Mesenchymal stem cell (in vitro differentiated cells and primary cell): ENCODE measurements around the gene CPZ.

Experiments
- DNase-seq: peaks from one replicate; pipeline ENCODE4 v3.0.0-alpha.2; 2013
- H2AFZ ChIP-seq: one replicate; pipeline ENCODE4 v1.6.1; 2013; ENCODE audit warnings: low read depth, mild to moderate bottlenecking, control low read depth, inconsistent platforms, low read length, moderate library complexity
- H2AK5ac ChIP-seq: 2 replicates; pipeline ENCODE4 v1.6.1; 2013; ENCODE audit warnings: low read length, moderate library complexity, mild to moderate bottlenecking, inconsistent platforms; ENCODE audit not compliant: severe bottlenecking
- H2BK120ac ChIP-seq: one replicate; pipeline ENCODE4 v1.6.1; 2013; ENCODE audit warnings: low read depth, mild to moderate bottlenecking, inconsistent platforms, low read length, moderate library complexity
- H2BK12ac ChIP-seq, 2 experiments: one replicate each; pipeline ENCODE4 v1.6.1; 2013; ENCODE audit warnings: inconsistent platforms in 2 of 2, low read length in 2 of 2, mild to moderate bottlenecking in 2 of 2, moderate library complexity in 2 of 2, control low read depth in 1 of 2
- H2BK15ac ChIP-seq: one replicate; pipeline ENCODE4 v1.6.1; 2013; ENCODE audit warnings: mild to moderate bottlenecking, low read depth, inconsistent platforms; ENCODE audit not compliant: poor library complexity, severe bottlenecking
- H2BK5ac ChIP-seq: 2 replicates; pipeline ENCODE4 v1.6.1; 2013; ENCODE audit warnings: low read depth, mild to moderate bottlenecking, low read length, control low read depth, inconsistent platforms; ENCODE audit not compliant: poor library complexity, severe bottlenecking
- H3K14ac ChIP-seq, 2 experiments: one replicate each; pipeline ENCODE4 v1.6.1; 2013; ENCODE audit warnings: inconsistent platforms in 2 of 2, low read length in 2 of 2, control low read depth in 1 of 2, mild to moderate bottlenecking in 1 of 2, moderate library complexity in 1 of 2
- H3K18ac ChIP-seq, 2 experiments: one replicate each; pipeline ENCODE4 v1.6.1; 2013; ENCODE audit warnings: inconsistent platforms in 2 of 2, low read length in 2 of 2, control low read depth in 1 of 2, low read depth in 1 of 2, mild to moderate bottlenecking in 1 of 2
- H3K23ac ChIP-seq, 2 experiments: one replicate each; pipeline ENCODE4 v1.6.1; 2013; ENCODE audit warnings: inconsistent platforms in 2 of 2, low read length in 2 of 2, mild to moderate bottlenecking in 2 of 2, moderate library complexity in 2 of 2, control low read depth in 1 of 2
- H3K27ac ChIP-seq: 2 replicates; pipeline ENCODE4 v1.5.1; 2013; ENCODE audit warnings: mild to moderate bottlenecking, moderate library complexity, low read length, control low read depth, inconsistent platforms; ENCODE audit not compliant: poor library complexity, severe bottlenecking
- H3K27me3 ChIP-seq, 2 experiments: 2 replicates each; pipeline versions ENCODE4 v1.6.1 to v1.7.0; 2013; ENCODE audit warnings: low read length in 2 of 2, mild to moderate bottlenecking in 2 of 2, moderate library complexity in 2 of 2, control low read depth in 1 of 2, inconsistent platforms in 1 of 2; ENCODE audit not compliant: control insufficient read depth in 1 of 2, insufficient read depth in 1 of 2
- H3K36me3 ChIP-seq, 2 experiments: 2 replicates each; pipeline versions ENCODE4 v1.6.1 to v1.7.0; 2013; ENCODE audit warnings: low read length in 2 of 2, control low read depth in 1 of 2, inconsistent platforms in 1 of 2, low read depth in 1 of 2, mild to moderate bottlenecking in 1 of 2; ENCODE audit not compliant: insufficient read depth in 2 of 2, control insufficient read depth in 1 of 2
- H3K4ac ChIP-seq, 2 experiments: one replicate each; pipeline ENCODE4 v1.6.1; 2013; ENCODE audit warnings: inconsistent platforms in 2 of 2, low read length in 2 of 2, mild to moderate bottlenecking in 2 of 2, moderate library complexity in 2 of 2, control low read depth in 1 of 2, low read depth in 1 of 2
- H3K4me1 ChIP-seq: 2 replicates; pipeline ENCODE4 v1.6.1; 2013; ENCODE audit warnings: low read depth, low read length, control low read depth; ENCODE audit not compliant: control insufficient read depth, insufficient read depth
- H3K4me2 ChIP-seq: 2 replicates; pipeline ENCODE4 v1.6.1; 2013; ENCODE audit warnings: low read length, mild to moderate bottlenecking, inconsistent platforms; ENCODE audit not compliant: poor library complexity, severe bottlenecking
- H3K4me3 ChIP-seq, 2 experiments: 2 replicates each; pipeline versions ENCODE4 v1.5.1 to v1.7.0; 2013; ENCODE audit warnings: low read length in 2 of 2, mild to moderate bottlenecking in 2 of 2, control low read depth in 1 of 2, low read depth in 1 of 2; ENCODE audit not compliant: insufficient read depth in 1 of 2
- H3K79me1 ChIP-seq: replicated peaks from 2 replicates; pipeline ENCODE4 v1.6.1; 2013; ENCODE audit warnings: mild to moderate bottlenecking, control low read depth, low read length, inconsistent platforms; ENCODE audit not compliant: poor library complexity, severe bottlenecking
- H3K9ac ChIP-seq: 2 replicates; pipeline ENCODE4 v1.7.0; 2013; ENCODE audit warnings: mild to moderate bottlenecking, low read length, moderate library complexity
- H3K9me3 ChIP-seq: 2 replicates; pipeline ENCODE4 v1.7.0; 2013; ENCODE audit warnings: mild to moderate bottlenecking, low read length; ENCODE audit not compliant: control insufficient read depth
- H4K8ac ChIP-seq: one replicate; pipeline ENCODE4 v1.6.1; 2013; ENCODE audit warnings: inconsistent platforms, mild to moderate bottlenecking, low read length, moderate library complexity
- H4K91ac ChIP-seq: one replicate; pipeline ENCODE4 v1.6.1; 2013; ENCODE audit warnings: mild to moderate bottlenecking, low read length, inconsistent platforms
- WGBS: methylation state at CpG from one replicate; pipeline ENCODE4 v1.1.7; 2013; ENCODE audit warnings: mixed read lengths; 5-methylcytosine and 5-hydroxymethylcytosine counted together

Gene CPZ

DNA sequence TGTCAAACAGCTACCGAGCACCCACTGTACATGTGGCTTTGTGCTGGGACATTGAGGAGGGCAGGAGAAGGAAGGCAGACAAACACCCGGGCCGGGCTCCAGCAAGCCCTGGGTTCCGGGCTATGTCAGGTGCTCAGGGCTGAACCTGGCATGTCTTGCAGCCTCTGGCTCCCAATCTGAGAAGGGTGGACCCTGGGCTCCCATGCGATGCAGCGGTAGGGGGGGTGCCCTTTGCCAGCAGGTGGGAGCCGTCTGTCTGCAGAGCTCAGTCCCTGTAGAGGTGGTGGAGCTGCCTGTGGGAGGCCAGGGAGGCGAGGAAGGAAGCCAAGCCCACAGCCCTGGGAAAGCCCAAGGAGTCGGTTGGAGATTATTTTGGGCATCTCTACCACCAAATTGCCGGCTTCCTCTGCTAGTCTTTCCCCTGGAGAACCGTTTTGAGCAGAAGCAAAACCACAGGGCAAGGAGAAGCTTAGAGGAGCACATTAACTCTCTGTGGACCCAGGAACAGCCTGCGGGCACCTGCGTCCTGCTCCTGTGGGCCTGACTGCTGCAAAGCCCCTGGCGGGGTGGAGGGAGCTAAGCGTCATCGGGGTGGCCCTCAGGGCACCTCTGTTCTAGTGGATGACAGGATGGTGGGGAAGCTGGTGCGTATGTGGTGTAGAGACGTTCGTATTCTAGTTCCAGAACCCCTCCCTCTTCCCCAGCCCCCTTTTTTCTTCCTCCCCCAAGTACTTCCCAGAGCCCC lies 10.3 kb downstream of the CPZ start:
- no peak overlapping the region for H2AFZ ChIP-seq
- no peak overlapping the region for H3K9ac ChIP-seq
- H3K23ac ChIP-seq = no peak overlapping the region
- H3K18ac ChIP-seq = no peak overlapping the region
- H2BK12ac ChIP-seq = no peak overlapping the region
- no peak overlapping the region for H3K4ac ChIP-seq
- no peak overlapping the region for H3K14ac ChIP-seq
- H2BK5ac ChIP-seq = no peak overlapping the region
- H3K79me1 ChIP-seq = no peaks in the 10 kb centered on the region
- H3K4me2 ChIP-seq = no peak overlapping the region
- DNase-seq = no peak
- H4K91ac ChIP-seq = no peak overlapping the region
- H2AK5ac ChIP-seq = no peak overlapping the region
- H3K36me3 ChIP-seq = peaks cover 12 to 19% of the 10 kb centered on the region in 2 experiments
- WGBS = 81% methylated on average over 16 of the region's 19 CpGs
- no peaks in the 10 kb centered on the region for H3K9me3 ChIP-seq
- no peak overlapping the region for H3K27ac ChIP-seq
- H4K8ac ChIP-seq = no peak overlapping the region
- no peak overlapping the region for H3K4me3 ChIP-seq
- H3K4me1 ChIP-seq = peaks cover 21% of the 10 kb centered on the region
- peaks cover 0 to 20% of the 10 kb centered on the region in 2 experiments for H3K27me3 ChIP-seq
- no peak overlapping the region for H2BK120ac ChIP-seq
- no peak overlapping the region for H2BK15ac ChIP-seq

DNA sequence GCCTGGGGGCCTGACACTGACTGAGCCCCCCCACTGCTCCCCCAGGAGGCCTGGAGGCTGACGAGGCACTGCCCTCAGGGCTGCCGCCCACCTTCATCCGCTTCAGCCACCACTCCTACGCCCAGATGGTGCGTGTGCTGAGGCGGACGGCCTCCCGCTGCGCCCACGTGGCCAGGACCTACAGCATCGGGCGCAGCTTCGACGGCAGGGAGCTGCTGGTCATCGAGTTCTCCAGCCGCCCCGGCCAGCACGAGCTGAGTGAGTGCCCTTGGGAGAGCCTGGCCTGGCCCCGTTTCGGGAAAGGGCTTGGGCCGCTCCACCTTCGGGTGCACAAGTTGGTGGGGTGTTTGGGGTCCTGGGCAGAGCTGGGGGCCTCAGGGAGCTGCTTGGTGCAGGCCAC lies 11.4 kb downstream of the CPZ start:
- DNase-seq = no peak
- Histone ChIP-seq H4K8ac (no peak overlapping the region), H2AK5ac (no peak overlapping the region), H3K18ac (no peak overlapping the region), H3K9me3 (no peaks in the 10 kb centered on the region), H2AFZ (no peak overlapping the region), H3K4me1 (peaks cover 17% of the 10 kb centered on the region), H4K91ac (no peak overlapping the region), H3K36me3 (peaks cover 12 to 19% of the 10 kb centered on the region in 2 experiments), H3K4ac (no peak overlapping the region), H2BK12ac (no peak overlapping the region), H2BK5ac (no peak overlapping the region), H3K27me3 (peaks cover 0 to 20% of the 10 kb centered on the region in 2 experiments), H3K79me1 (no peaks in the 10 kb centered on the region), H2BK120ac (no peak overlapping the region), H3K23ac (no peak overlapping the region), H2BK15ac (no peak overlapping the region), H3K9ac (no peak overlapping the region), H3K14ac (no peak overlapping the region), H3K4me3 (no peak overlapping the region), H3K27ac (no peak overlapping the region), H3K4me2 (no peak overlapping the region)
- 94% methylated on average over 18 of the region's 22 CpGs for WGBS

DNA sequence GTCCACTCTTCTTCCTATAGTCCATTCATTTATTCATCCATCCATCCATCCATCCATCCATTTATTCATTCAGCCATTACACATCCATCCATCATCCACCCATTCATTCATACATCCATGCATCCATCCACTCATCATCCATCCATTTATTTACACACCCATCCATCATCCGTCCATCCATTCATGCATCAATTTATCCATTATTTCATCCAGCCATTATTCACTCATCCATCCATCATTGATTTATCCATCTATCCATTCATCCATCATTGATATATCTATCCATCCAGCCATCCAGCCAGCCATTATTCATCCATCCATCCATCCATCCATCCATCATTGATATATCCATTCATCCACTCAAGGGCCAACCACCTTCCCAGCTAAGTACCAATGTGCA lies 12.7 kb downstream of the CPZ start:
- no peak overlapping the region for H3K4me2 ChIP-seq
- H3K79me1 ChIP-seq = no peaks in the 10 kb centered on the region
- no peak overlapping the region for H2BK12ac ChIP-seq
- no peak for DNase-seq
- no peak overlapping the region for H2BK15ac ChIP-seq
- no peak overlapping the region for H3K9ac ChIP-seq
- H3K4ac ChIP-seq = no peak overlapping the region
- H2BK120ac ChIP-seq = no peak overlapping the region
- H3K23ac ChIP-seq = no peak overlapping the region
- no peak overlapping the region for H3K18ac ChIP-seq
- H3K27ac ChIP-seq = no peak overlapping the region
- H3K36me3 ChIP-seq = peaks cover 10 to 17% of the 10 kb centered on the region in 2 experiments
- H3K14ac ChIP-seq = no peak overlapping the region
- no peak overlapping the region for H2BK5ac ChIP-seq
- no peak overlapping the region for H3K4me3 ChIP-seq
- H2AFZ ChIP-seq = no peak overlapping the region
- H2AK5ac ChIP-seq = no peak overlapping the region
- no peak overlapping the region for H4K8ac ChIP-seq
- peaks cover 5% of the 10 kb centered on the region for H3K4me1 ChIP-seq
- 94% methylated on average over 1 of the region's 1 CpG for WGBS
- no peaks in the 10 kb centered on the region for H3K9me3 ChIP-seq
- peaks cover 0 to 20% of the 10 kb centered on the region in 2 experiments for H3K27me3 ChIP-seq
- no peak overlapping the region for H4K91ac ChIP-seq

DNA sequence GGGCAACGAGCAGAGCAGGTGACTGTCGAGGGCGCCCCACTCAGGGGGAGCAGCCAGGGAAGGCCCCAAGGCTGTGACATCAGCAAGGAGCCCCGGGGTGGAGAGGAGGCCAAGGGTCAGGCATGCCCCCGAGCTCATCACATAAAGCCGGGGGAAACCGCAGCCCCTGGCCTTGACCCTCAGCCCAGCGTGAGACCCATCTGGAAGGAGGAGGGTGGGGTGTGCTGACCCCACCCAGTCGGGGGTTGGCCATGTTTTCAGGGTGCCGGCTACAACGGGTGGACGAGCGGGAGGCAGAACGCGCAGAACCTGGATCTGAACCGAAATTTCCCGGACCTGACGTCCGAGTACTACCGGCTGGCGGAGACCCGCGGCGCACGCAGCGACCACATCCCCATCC lies 13.9 kb downstream of the CPZ start:
- Histone ChIP-seq H2BK5ac (no peak overlapping the region), H3K4me2 (no peak overlapping the region)

More for the DNA sequence above, 13.9 kb downstream of the CPZ start:
- no peak overlapping the region for H3K18ac ChIP-seq
- H2AK5ac ChIP-seq = no peak overlapping the region
- H4K91ac ChIP-seq = no peak overlapping the region
- H3K79me1 ChIP-seq = no peaks in the 10 kb centered on the region
- 90% methylated on average over 26 of the region's 26 CpGs for WGBS
- peaks cover 4% of the 10 kb centered on the region for H3K4me1 ChIP-seq
- H3K4me3 ChIP-seq = no peak overlapping the region
- peaks cover 7 to 14% of the 10 kb centered on the region in 2 experiments for H3K36me3 ChIP-seq
- H2AFZ ChIP-seq = no peak overlapping the region
- H3K27ac ChIP-seq = no peak overlapping the region
- no peak overlapping the region for H4K8ac ChIP-seq
- no peak overlapping the region for H2BK120ac ChIP-seq
- no peak for DNase-seq
- peaks cover 0 to 25% of the 10 kb centered on the region in 2 experiments for H3K27me3 ChIP-seq
- H3K23ac ChIP-seq = no peak overlapping the region
- H3K4ac ChIP-seq = no peak overlapping the region
- no peak overlapping the region for H3K9ac ChIP-seq
- H3K14ac ChIP-seq = no peak overlapping the region
- no peaks in the 10 kb centered on the region for H3K9me3 ChIP-seq
- no peak overlapping the region for H2BK12ac ChIP-seq
- no peak overlapping the region for H2BK15ac ChIP-seq
